Stimulated activated CD8-positive, alpha-beta memory T cell treated with anti-CD3 and anti-CD28 coated beads, Interleukin-4, amount 100 ng/mL, for 24 hours (primary cell): ENCODE measurements around the gene RAP2B.
A peak's percentile ranks its signal among the peaks of the same experiment; 100 is the strongest.
"Not testable (repeated sequence)": the region's sequence is repeated elsewhere in the genome, so short reads cannot be mapped to it uniquely, and the experiment has no call there.

Experiments
- DNase-seq: peaks from one replicate; pipeline ENCODE4 v3.0.0-alpha.2; 2020; ENCODE audit warnings: low read depth

The RAP2B gene

DNA sequence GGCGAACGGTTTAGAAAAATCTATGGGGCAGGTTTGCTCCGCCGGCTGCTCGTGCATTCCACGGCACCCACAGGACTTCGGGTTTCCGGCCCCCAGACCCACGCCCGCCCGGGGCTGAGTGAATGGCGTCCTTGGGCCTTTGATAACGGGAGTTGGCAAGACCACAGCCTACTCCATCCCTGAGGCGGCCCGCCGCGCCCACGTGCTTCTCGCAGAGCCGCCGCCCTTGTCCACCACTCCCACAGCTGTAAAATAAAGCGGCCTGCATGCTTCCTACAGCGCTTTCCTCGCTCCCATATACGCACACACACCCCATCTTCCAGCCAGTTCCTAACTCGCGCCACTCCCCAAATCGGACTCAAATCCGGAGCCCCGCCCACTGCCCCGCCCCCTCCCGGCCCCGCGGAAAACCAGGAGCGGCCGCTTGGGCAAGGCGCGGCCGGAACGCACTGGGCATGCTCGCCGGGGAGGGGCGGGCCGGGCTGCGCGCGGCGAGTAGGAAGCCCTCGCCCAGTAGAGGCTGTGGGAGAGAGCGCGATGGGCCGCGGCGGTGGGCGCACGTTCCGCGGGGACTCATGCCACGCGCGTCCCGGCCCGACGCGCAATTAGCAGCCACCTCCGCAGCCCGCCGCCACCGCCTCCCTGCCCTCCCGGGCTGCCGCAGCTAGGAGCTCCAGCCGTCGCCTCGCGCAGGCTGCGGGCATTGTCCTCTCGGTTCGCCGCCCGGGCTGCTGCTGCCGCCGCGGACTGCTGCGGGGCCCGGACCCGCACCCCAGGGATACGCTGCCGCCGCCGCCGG is at the start of gene RAP2B:
Gene RAP2B (plus strand): TSS at position 513 of the 799 bp plus-strand sequence. CDS start 468 bp downstream, outside the sequence.
- peak; percentile 97 for DNase-seq

DNA sequence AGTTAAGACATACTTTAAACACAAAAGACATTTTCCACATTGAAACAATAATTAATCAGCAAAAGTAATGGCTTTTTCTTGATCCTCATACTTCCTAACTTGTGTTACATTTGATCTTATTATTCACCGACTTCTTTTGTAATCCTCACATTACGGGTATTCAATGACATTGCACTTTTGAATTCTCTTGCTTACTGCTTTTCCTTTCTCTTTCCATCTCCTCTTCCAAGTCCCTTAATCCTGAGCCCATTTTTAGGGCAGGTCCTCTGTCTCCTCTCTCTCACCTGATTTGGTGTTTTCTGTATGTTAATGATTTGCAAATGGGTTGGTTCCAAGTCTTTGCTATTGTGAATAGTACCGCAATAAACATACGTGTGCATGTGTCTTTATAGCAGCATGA is 48.5 kb upstream of the RAP2B start:
- DNase-seq: no peak

DNA sequence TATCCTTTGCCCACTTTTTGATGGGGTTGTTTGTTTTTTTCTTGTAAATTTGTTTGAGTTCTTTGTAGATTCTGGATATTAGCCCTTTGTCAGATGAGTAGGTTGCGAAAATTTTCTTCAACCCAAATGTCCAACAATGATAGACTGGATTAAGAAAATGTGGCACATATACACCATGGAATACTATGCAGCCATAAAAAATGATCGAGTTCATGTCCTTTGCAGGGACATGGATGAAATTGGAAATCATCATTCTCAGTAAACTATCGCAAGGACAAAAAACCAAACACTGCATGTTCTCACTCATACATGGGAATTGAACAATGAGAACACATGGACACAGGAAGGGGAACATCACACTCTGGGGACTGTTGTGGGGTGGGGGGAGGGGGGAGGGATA is 47.8 kb upstream of the RAP2B start:
- DNase-seq: not testable (repeated sequence)

DNA sequence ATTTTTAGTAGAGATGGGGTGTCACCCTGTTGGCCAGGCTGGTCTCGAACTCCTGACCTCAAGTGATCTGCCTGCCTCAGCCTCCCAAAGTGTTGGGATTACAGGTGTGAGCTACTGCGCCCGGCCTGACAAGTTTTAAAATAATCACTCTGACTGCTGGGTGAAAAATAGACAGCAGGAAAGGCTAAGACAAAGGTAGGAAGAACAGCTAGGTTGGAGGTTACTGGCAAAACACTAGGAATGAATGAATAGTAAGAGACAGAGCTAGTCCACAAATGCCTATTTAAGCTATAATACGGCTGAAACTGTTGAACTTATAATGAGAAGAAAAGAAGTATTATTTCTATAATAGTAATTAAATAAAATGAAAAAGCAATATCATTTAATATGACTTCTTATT is 46.7 kb upstream of the RAP2B start:
- no peak for DNase-seq

DNA sequence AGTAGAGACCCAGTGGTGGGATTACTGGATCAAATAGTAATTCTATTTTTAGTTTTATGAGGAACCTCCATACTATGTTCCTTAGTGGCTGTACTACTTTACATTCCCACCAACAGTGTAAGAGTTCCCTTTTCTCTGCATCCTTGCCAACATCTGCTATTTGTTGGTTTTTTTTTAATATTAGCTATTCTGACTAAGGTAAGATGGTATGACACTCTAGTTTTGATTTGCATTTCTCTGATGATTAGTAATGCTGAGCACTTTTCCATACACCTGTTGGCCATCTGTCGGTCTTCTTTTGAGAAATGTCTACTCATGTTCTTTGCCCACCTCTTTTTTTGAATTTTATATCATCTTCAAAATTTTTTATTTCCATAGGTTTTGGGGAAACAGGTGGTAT is 34.2 kb upstream of the RAP2B start:
- no peak for DNase-seq

DNA sequence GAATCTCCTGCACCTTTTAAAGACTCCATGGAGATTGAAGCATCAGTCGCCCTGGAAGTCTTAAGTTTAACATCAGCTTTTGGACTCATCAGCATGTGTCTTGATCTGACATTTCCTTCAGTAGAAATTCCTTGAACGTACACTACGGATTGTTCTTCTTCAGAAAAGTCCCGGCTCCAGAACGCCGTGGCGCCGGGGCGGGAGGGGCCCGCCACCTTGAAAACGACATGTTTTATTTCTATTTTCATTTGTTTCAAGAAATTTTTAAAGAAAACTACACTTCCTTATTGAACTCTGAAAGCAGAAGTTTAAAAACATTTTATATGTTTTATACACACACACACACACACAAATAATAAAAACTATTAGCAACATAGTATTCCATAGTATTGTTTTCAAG is 32.6 kb upstream of the RAP2B start:
- no peak for DNase-seq

DNA sequence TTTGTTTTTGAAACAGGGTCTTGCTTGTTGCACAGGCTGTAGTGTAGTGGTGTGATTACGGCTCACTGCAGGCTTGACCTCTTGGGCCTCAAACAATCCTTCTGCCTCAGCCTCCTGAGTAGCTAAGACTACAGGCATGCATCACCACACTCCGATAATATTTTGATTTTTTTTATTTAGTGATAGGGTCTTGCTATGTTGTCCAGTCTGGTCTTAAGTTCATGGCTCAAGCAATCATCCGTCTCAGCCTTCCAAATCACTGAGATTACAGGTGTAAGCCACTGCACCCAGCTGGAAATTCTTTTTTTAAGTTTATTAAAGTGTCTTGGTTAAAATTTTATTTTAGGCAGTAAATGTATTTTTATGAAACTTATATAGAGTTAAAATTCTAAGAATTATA is 32.2 kb upstream of the RAP2B start:
- DNase-seq: no peak

DNA sequence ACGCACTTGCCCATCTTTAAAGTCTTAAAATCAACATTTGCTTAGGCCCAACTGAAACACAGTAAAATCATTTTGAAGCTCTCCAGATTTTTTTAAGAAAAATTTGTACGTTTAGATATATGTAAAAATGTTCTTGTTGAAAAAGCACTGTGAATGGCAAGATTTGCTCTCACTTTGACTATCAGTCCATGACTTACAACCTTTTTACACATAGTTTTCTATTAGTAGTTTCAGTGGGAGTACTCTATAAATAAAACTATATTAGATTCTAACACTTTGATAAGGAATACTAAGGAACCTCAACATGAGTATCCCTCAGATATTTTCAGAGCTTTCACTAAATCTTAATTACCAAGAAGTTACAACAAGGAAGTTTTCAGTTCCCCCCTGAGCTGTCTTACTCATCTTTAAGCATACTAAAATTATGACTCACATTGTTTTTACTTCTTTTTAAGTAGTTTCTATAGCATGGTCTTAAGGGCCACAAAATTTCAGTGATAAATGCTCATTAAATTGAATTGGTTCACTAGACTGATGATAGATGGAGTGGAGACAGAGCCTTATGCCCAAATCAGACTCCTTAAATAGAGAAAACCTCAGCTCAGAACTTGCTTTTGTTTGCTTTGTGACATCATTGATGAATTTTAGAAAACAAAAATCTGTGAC is 31.6 kb upstream of the RAP2B start:
- no peak for DNase-seq

DNA sequence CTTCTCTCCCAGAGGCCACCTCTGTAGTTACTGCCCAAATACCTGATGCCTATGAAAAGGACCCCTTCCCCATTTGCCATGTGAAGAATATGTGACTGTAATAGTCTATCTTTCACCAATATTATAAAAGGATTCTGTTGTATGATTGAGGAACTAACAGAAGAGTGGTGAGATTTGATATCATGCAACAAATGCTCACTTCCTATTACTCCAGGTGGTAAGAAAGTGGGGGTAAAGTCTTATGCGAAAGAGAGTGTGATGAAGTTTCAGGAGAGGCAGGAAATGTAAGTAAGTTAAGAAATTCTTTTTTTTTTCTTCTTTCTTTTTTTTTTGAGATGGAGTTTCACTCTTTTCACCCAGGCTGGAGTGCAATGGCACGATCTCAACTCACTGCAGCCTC is 24.4 kb upstream of the RAP2B start:
- no peak for DNase-seq

DNA sequence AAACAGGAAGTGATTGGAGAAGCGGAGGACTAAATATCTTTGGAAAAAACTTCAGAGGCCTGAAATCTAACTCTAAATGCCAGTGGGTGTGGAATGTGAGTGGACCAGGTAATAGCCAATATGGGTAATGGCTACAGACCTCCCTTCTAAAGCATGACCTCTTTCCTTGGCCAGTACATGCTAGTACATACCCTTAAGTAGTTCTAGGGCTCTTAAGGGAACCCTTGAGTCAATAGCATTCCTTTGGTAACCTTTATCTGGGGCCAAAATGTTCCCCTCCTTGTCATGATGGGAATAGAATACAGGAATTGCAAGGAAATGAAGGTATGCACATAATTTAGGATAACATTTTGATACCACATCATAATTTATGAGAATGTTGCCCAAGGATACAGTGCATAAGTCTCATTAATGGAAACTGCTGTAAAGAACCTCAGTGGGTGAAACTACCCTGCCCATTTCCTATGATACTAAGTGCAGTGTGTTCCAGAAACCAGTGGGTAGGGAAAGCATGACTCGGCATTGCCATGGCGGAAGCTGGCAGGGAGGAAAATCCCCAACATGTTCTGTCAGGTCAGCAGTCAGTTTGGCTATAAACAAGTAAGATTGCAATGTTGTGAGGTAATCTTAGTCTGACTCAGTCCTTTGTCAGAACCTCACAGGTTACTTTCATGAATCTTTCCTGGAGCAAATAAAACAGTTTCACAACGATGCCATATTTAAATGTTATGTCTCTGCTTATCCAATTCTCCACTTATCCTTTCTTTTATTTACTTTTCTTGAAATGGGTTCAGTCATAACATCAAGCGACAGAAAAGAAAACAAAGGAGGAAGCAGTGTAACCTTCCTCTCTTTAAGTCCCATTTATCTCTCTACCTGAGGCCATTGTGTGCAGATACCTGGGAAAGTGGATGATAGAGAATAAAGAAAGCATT is 23.5 kb upstream of the RAP2B start:
- DNase-seq: peak; percentile 24

DNA sequence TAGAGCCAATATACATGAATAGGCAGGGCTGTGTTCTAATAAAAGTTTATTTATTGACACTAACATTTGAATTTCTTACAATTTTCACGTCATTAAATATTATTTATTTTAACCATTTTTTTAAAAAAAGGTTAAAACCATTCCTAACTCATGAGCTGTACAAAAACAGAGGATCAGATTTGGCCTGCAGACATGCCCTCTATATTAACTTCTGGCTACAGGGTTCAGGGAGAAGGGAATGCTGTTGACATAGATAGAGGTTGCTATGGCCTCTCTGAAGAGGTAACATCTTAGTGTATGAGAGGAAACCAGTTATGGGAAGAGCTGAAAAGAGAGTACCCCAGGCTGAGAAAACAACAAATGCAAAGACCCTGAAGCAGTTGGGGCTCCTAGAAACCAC is 19.1 kb upstream of the RAP2B start:
- no peak for DNase-seq

DNA sequence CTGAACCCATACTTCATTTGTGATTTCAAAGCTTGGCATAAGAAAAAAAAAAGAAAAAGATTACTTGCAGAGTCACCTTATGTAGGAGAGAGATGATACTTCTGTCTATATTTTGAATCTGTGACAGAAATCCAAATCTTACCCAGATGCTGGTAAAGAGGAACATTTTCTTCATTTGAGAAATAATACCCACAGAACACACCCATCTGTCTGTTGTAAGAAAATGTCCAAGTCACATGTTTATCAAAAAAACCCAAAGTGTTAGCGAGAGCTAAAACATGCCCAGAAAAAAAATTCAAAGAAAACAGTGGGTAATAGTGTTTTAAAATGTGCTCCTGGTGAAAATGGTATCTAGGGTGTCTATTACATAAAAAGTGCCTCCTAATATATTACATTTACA is 18.0 kb upstream of the RAP2B start:
- no peak for DNase-seq

DNA sequence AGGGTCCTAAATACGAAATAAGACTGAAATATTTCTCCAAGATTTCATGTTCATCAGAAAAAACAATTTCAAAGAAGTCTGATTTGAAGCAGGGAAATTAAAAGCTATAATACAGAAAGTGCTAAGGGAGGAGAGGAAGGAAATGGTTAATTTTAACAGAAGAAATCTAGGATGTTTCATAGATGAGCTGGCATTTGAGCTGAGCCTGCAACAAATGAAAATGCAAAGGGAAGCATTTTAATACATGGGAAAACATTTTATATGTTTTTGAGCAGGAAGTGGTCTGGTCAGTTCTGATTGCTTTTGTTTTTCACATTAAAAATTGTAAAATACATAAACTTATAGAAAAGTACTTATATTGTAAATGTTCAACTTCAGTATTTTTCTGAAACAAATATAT is 17.2 kb upstream of the RAP2B start:
- DNase-seq: no peak

DNA sequence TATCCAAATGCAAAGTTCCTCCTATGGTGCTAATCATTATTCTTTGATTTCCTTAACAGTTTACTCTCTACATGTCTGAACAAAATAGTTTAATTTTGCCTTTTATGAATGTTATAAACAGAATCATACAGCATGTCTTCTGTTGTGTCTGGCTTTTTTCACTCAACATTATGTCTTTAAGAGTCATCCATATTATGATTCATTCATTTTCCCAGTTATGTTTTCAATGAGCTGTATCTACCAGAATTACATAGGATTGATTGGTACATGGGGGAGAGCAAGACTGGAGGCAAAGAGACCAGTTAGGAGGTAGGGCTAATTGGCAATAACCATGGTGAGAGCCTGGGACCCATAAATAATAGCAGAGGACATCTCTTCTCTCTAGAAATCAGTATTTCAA is 16.6 kb upstream of the RAP2B start:
- no peak for DNase-seq

DNA sequence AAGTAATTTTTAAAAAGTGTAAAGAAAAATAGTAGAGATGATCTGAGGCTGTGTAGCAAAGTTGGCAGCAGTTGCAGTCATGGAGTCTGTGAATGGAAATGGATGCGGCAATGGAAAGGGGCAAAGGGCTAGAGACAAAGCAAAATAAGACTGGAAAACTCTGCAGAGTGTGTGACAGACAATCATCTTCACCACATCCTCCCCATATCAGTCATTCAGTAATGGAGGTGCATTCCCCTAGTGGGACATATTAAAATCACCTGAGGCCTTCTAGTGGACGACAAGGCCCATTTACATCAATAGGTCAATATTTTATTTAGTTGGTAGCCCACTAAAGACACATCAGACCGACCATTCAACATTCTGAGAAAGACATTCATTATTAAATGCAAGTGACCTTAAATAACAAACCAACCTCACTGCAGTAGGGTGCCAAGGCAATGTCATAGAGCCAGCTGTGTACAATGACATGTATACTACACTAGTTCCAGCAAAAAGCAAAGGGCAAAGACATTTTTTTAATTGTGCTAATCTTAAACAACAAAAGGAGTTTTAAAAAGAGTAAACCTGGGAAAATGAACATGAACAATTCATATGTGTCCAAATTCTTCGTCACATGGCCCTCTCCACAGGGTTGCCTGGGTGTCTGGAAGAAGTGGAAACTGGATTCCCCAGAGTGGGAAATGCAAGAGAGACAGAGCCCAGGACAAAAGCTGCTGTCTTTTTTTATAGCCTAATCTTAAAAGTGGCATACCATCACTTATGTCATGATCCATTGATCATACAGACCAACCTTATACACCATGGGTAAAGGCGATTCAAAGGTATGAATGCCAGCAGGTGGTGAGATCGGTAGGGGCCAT is 15.6 kb upstream of the RAP2B start:
- DNase-seq: no peak

DNA sequence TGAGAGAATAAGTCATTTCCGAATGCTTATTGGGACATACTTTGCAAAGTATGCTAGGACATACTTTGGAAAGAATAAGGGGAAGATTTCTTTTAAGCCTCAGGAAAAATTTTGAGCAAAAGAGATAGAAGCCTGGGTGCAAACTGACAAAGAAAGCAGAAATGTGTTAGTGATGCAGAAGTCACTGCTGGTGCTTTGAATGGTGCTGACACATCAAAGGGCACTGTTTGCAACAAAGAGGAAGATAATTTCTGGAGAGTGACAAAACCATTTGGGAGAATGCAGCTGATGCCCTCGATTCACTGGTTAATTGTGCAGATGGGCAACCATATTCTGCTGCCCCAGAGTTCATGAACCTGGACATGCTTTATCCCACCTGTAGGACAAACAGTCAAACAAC is 11.0 kb upstream of the RAP2B start:
- no peak for DNase-seq

DNA sequence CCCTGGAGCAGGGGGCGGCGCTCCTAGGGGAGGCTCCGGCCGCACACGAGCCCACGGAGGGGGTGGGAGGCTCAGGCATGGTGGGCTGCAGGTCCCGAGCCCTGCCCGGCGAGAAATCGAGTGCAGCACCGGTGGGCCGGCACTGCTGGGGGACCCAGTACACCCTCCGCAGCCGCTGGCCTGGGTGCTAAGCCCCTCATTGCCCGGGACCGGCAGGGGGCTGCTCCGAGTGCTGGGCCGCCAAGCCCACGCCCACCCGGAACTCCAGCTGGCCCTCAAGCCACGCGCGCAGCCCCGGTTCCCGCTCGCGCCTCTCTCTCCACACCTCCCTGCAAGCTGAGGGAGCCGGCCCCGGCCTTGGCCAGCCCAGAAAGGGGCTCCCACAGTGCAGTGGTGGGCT is 6.2 kb upstream of the RAP2B start:
- DNase-seq: not testable (repeated sequence)

DNA sequence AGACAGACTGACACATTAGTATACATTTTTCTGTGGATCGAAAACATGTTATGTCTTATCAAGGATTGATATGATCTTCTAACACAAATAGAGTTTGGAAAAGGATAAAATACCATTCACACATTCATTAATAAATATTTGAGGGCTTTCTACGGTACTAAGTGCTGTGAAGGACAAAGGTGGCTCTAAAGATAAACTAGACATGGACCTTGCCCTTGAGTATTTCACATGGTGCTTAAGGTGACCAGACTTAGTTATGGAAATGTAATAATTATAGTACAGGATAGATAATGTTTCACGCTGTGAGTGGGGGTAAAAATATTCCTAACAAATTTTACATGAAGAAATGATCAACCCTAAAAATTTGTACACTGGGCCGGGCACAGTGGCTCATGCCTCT is 3.8 kb upstream of the RAP2B start:
- no peak for DNase-seq

DNA sequence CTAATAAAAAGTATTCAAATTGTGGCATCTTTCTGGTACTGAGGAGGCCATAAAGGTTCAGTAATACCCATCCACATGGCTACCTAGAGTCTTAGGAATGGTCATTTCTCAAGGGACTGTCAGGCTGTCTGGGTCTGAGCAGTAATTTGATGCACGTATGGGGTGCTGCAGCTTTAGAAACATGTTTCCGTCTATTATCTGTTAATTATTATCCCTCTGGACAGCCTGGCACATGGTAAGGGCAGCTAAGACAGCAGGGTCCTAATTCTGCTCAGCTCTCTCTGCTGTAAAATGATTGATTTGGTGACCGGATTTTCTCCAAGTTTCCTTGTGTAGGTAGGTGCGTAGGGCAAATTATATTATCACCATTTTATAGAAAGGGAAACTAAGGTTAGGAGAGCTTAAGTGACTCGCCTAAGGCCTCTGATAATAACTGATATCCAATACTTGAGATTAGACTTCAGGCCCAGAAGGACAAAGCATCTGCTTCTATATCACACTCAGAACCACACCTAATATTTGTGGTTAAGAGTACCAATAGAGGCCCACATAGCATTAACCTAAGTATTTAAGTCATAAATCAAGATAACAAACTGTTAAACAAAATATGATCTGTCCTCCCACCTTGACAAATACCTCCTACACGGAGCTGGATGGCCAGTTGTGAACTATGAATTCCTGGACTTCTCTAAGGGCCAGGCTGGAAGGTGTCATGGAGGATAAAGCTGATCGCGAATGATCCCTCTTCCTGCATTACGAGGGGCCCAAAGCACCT is 2.9 kb upstream of the RAP2B start:
- no peak for DNase-seq

DNA sequence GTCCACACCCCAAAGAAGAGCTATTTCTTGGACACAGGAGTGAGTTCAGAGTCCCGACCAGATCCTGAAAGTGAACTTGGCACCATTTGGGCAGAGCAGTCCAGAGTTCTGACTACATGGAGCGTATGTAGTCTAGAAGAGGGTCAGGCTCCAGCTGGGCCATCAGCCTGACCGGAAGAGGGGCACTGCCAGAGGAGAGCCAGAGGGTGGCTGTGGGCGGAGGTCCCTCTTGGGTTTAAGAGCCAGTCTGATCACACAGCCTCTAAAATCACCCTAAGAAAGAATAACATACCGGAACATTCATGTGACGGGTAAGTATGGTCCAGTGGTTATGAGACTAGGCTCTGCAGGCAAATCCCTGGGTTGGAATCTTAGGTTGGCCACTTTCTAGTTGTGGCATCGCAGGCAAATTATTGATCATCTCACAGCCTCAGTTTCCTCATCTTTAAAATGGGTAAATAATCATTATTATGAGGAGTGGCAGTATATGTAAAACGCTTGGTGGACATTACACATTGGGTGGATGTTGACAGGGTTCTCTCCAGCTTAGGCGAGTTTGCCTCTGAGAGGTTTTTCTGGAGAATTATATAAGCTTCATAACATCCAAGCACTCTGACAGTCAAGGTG is 2.1 kb upstream of the RAP2B start:
- DNase-seq: no peak
